Lower leg skin (tissue), 4 donors: ENCODE results near the gene ECM1. TPM values are rescaled to one million over a fixed set of nuclear protein-coding genes. Genes with fewer than 3 reads are reported as not detected.
A peak's percentile ranks its signal among the peaks of the same experiment; 100 is the strongest.

Source experiments
- DNase-seq, 2 donors: peaks; one replicate each; pipeline ENCODE4 v3.0.0-alpha.2; 2019; ENCODE audit warnings: low spot score in 2 of 2
- H3K4me3 ChIP-seq: fragments of 200-600 bp; sonication (generic); 2 replicates; pipeline ENCODE4 v1.5.1; 2017; ENCODE audit warnings: mild to moderate bottlenecking, low read depth; ENCODE audit not compliant: poor library complexity, severe bottlenecking
- CTCF ChIP-seq, 3 donors: fragments of 450-650 bp; IDR thresholded peaks; one replicate each; pipeline ENCODE4 v1.5.1; 2016; ENCODE audit warnings: antibody characterized with exemption in 3 of 3, mild to moderate bottlenecking in 3 of 3, moderate library complexity in 2 of 3
- POLR2A ChIP-seq, 2 donors: fragments of 450-650 bp; IDR thresholded peaks; one replicate each; pipeline ENCODE4 v1.6.1; 2016 to 2017; ENCODE audit warnings: antibody characterized with exemption in 2 of 2, mild to moderate bottlenecking in 1 of 2, moderate library complexity in 1 of 2
- WGBS, 2 donors: methylation state at CpG; one replicate each; pipeline ENCODE4 v1.1.5; 2018; 5-methylcytosine and 5-hydroxymethylcytosine counted together
- intact Hi-C: fragments of 100-400 bp; cut with DNase I; formaldehyde crosslinking; loops from one replicate; pipeline ENCODE4 v1.15.0; 2023; ENCODE audit warnings: low total_unique reads
- total RNA-seq, 4 donors: library from RNA; depleted of rRNA; stranded (reverse); fragments of >200 nt; gene quantifications; one replicate each; pipeline ENCODE4 v1.1.0, GENCODE V29; 2016

The ECM1 gene
- total RNA-seq, 4 donors from 2014 or later: 64.1 to 131 (median 86.2) TPM

GRCh38 chr1:150558303-150558704, 50.4 kb downstream of the ECM1 start:
- H3K4me3 ChIP-seq: no peak overlapping the region
- intact Hi-C loops: loop anchor here (5.0 to 10.0 kb wide), 2 partner anchors 59 to 436 kb away; no protein-coding TSS in a partner anchor
- WGBS, 2 donors: 76 to 86% methylated on average over 13 to 15 of the region's 15 CpGs
- DNase-seq: no peak
- TF ChIP-seq POLR2A (IDR thresholded peaks at IDR 0.05) (no peak), CTCF (IDR thresholded peaks at IDR 0.05) (no peak)

GRCh38 chr1:150558761-150559655, 51.1 kb downstream of the ECM1 start:
- no peak overlapping the region for H3K4me3 ChIP-seq
- intact Hi-C loops: loop anchor here (5.0 to 10.0 kb wide), 2 partner anchors 58 to 436 kb away; no protein-coding TSS in a partner anchor

GRCh38 chr1:150559656-150560010, 51.7 kb downstream of the ECM1 start:
- 65 to 70% methylated on average over 10 of the region's 10 CpGs for WGBS, 2 donors
- intact Hi-C loops: loop anchor here (5.0 to 10.0 kb wide), 2 partner anchors 58 to 435 kb away; no protein-coding TSS in a partner anchor
- DNase-seq: peak in 1 of 2 donors; percentile 20
- H3K4me3 ChIP-seq: no peak overlapping the region
- TF ChIP-seq POLR2A (IDR thresholded peaks at IDR 0.05) (no peak), CTCF (IDR thresholded peaks at IDR 0.05) (no peak)

More at GRCh38 chr1:150558761-150559655, 51.1 kb downstream of the ECM1 start:
- TF ChIP-seq POLR2A (IDR thresholded peaks at IDR 0.05) (no peak), CTCF (IDR thresholded peaks at IDR 0.05) (no peak)
- 67 to 73% methylated on average over 23 to 28 of the region's 28 CpGs for WGBS, 2 donors
- DNase-seq: no peak

- H3K4me3 ChIP-seq: no peak overlapping the region
- TF ChIP-seq CTCF (IDR thresholded peaks at IDR 0.05): peak in 1 of 3 donors; percentile 81
- no peak for TF ChIP-seq POLR2A (IDR thresholded peaks at IDR 0.05)
- DNase-seq: peak; percentile 82 to 96
- intact Hi-C loops: no loop called here
- WGBS, 2 donors: 22 to 32% methylated on average over 9 of the region's 9 CpGs
Observed at GRCh38 chr1:150560011-150560438, 52.1 kb downstream of the ECM1 start.

- WGBS, 2 donors: 11 to 12% methylated on average over 17 of the region's 17 CpGs
- intact Hi-C loops: no loop called here
- DNase-seq: peak; percentile 87 to 98
- peak overlapping the region; percentile 12 for H3K4me3 ChIP-seq
- TF ChIP-seq POLR2A (IDR thresholded peaks at IDR 0.05) (no peak), CTCF (IDR thresholded peaks at IDR 0.05) (peak in 1 of 3 donors; percentile 90)
Observed at GRCh38 chr1:150560576-150561253, 52.8 kb downstream of the ECM1 start.
